Activated CD4-positive, CD25-positive, alpha-beta regulatory T cell treated with anti-CD3 and anti-CD28 coated beads, Interleukin-2, amount 50 U/mL, for 72 hours (primary cell): ENCODE results near the gene PCDHGA1.
"Not testable (repeated sequence)": the region's sequence is repeated elsewhere in the genome, so short reads cannot be mapped to it uniquely, and the experiment has no call there.

Experiments
- DNase-seq: peaks from one replicate; pipeline ENCODE4 v3.0.0; 2021

The PCDHGA1 gene

DNA sequence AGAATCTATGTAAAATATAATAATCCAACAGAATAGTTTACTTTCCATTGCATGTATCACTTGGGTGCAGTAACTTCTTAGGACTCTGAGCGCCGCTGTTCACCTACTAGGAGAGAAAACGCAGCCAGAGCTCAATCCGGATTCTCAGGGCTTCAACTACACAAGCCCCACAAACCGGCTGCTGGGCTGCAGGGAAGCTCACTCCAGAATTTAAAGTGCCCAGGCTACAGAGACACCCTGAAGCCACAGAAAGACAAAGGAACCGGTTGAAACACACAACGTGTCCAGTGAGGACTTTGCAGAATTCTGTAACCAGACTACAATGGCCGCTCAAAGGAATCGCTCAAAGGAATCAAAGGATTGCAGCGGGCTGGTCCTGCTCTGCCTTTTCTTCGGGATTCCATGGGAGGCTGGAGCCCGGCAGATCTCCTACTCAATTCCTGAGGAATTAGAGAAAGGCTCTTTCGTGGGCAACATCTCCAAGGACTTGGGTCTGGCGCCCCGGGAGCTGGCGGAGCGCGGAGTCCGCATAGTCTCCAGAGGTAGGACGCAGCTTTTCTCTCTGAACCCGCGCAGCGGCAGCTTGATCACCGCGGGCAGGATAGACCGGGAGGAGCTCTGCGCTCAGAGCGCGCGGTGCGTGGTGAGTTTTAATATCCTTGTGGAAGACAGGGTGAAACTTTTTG is 82.7 kb downstream of the PCDHGA1 start, which contains the start of gene PCDHGA10:
Gene PCDHGA10 (plus strand): TSS at position 134 of the 686 bp plus-strand sequence. CDS start 189 bp downstream, at position 323.
- no peak for DNase-seq

DNA sequence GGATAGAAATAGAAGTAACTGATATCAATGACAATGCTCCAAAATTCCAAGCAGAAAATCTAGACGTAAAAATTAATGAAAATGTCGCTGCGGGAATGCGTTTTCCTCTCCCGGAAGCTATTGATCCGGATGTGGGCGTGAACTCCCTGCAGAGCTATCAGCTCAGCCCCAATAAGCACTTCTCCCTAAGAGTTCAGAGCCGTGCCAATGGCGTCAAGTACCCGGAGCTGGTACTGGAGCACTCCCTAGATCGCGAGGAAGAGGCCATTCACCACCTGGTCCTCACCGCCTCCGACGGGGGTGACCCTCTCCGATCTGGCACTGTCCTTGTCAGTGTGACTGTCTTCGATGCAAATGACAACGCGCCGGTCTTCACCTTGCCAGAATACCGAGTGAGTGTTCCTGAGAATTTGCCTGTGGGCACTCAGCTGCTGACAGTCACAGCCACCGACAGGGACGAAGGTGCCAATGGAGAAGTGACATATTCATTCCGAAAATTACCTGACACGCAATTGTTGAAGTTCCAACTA is 83.3 kb downstream of the PCDHGA1 start:
- no peak for DNase-seq

DNA sequence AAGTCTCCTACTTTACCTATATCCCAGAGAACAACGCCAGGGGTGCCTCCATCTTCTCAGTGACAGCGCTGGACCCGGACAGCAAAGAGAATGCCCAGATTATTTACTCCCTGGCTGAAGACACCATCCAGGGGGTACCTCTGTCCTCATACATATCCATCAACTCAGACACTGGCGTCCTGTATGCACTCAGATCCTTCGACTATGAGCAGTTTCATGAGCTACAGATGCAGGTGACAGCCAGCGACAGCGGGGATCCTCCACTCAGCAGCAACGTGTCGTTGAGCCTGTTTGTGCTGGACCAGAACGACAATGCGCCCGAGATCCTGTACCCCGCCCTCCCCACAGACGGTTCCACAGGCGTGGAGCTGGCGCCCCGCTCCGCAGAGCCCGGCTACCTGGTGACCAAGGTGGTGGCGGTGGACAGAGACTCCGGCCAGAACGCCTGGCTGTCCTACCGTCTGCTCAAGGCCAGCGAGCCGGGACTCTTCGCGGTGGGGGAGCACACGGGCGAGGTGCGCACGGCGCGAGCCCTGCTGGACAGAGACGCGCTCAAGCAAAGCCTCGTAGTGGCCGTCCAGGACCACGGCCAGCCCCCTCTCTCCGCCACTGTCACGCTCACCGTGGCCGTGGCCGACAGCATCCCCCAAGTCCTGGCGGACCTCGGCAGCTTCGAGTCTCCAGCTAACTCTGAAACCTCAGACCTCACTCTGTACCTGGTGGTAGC is 84.4 kb downstream of the PCDHGA1 start:
- not testable (repeated sequence) for DNase-seq

DNA sequence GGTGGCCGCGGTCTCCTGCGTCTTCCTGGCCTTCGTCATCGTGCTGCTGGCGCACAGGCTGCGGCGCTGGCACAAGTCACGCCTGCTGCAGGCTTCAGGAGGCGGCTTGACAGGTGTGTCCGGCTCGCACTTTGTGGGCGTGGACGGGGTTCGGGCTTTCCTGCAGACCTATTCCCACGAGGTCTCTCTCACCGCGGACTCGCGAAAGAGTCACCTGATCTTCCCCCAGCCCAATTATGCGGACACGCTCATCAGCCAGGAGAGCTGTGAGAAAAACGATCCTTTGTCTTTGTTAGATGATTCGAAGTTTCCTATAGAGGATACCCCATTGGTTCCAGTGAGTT is 84.9 kb downstream of the PCDHGA1 start:
- DNase-seq = not testable (repeated sequence)

DNA sequence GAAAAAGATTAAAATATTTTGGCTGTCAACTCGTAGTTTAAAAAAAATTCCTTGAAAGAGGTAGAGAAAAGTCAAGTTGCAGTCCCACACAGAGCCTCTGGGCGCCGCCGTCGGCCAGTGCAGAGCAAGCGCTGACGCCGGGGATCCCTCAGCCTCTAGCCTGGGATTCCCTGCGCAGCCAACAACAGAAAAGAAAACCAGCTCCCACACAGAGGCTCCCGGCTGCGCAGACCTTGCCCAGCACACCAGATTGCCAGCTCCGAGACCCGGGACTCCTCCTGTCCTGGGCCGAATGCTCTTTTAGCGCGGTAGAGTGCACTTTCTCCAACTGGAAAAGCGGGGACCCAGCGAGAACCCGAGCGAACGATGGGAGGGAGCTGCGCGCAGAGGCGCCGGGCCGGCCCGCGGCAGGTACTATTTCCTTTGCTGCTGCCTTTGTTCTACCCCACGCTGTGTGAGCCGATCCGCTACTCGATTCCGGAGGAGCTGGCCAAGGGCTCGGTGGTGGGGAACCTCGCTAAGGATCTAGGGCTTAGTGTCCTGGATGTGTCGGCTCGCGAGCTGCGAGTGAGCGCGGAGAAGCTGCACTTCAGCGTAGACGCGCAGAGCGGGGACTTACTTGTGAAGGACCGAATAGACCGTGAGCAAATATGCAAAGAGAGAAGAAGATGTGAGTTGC is 87.3 kb downstream of the PCDHGA1 start, which contains the start of gene PCDHGB7:
Gene PCDHGB7 (plus strand): TSS at position 184 of the 679 bp plus-strand sequence. CDS start 183 bp downstream, at position 367.
- not testable (repeated sequence) for DNase-seq

DNA sequence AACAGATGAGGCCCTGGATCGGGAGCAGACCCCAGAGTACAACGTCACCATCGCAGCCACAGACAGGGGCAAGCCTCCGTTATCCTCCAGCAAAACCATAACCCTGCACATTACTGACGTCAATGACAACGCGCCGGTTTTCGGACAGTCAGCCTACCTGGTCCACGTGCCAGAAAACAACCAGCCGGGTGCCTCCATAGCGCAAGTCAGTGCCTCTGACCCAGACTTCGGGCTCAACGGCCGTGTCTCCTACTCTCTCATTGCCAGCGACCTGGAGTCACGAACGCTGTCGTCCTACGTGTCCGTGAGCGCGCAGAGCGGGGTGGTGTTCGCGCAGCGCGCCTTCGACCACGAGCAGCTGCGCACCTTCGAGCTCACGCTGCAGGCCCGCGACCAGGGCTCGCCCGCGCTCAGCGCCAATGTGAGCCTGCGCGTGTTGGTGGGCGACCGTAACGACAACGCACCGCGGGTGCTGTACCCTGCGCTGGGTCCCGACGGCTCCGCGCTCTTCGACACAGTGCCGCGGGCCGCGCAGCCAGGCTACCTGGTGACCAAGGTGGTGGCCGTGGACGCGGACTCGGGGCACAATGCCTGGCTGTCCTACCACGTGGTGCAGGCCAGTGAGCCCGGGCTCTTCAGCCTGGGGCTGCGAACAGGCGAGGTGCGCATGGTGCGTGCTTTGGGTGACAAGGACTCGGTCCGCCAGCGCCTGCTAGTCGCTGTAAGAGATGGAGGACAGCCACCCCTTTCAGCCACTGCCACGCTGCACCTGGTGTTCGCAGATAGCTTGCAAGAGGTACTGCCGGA is 89.0 kb downstream of the PCDHGA1 start:
- DNase-seq = no peak

DNA sequence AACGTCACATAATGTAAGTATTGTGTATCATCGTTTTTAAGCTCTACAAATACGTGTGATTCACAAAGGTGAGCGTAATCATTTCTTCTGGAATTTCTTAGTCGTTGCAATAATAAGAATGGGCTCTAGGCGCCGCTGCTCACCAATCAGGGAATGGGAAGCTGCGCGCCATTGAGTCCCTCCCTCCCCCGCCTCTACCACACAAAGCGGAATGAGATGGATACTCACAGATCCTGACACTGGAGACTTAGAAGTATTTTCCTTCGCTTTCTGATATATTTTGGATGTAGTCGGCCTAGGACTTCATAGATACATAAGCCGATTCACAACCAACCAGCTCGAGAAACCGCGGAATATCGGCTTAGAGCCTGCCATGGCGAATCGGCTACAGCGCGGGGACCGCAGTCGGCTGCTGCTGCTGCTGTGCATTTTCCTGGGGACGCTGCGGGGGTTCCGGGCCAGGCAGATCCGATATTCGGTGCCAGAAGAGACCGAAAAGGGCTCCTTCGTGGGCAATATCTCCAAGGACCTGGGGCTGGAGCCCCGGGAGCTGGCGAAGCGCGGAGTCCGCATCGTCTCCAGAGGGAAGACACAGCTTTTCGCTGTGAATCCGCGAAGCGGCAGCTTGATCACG is 90.7 kb downstream of the PCDHGA1 start, which contains the start of gene PCDHGA11:
Gene PCDHGA11 (plus strand): TSS at position 197 of the 634 bp plus-strand sequence. CDS start 177 bp downstream, at position 374.
- no peak for DNase-seq

DNA sequence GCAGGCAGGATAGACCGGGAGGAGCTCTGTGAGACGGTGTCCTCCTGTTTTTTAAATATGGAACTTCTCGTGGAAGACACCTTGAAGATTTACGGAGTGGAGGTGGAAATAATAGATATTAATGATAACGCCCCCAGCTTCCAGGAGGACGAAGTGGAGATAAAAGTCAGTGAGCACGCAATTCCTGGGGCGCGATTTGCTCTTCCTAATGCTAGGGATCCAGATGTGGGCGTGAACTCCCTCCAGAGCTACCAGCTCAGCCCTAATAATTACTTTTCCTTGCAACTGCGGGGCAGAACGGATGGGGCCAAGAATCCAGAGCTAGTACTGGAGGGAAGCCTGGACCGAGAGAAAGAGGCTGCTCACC is 91.2 kb downstream of the PCDHGA1 start:
- no peak for DNase-seq

DNA sequence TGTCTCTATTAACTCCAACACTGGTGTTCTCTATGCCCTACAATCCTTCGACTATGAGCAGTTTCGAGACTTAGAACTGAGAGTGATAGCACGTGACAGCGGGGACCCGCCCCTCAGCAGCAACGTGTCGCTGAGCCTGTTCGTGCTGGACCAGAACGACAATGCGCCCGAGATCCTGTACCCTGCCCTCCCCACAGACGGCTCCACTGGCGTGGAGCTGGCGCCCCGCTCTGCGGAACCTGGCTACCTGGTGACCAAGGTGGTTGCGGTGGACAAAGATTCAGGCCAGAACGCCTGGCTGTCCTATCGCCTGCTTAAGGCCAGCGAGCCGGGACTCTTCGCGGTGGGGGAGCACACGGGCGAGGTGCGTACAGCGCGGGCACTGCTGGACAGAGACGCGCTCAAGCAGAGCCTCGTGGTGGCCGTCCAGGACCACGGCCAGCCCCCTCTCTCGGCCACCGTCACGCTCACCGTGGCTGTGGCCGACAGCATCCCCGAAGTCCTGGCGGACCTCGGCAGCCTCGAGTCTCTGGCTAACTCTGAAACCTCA is 92.5 kb downstream of the PCDHGA1 start:
- DNase-seq = no peak

DNA sequence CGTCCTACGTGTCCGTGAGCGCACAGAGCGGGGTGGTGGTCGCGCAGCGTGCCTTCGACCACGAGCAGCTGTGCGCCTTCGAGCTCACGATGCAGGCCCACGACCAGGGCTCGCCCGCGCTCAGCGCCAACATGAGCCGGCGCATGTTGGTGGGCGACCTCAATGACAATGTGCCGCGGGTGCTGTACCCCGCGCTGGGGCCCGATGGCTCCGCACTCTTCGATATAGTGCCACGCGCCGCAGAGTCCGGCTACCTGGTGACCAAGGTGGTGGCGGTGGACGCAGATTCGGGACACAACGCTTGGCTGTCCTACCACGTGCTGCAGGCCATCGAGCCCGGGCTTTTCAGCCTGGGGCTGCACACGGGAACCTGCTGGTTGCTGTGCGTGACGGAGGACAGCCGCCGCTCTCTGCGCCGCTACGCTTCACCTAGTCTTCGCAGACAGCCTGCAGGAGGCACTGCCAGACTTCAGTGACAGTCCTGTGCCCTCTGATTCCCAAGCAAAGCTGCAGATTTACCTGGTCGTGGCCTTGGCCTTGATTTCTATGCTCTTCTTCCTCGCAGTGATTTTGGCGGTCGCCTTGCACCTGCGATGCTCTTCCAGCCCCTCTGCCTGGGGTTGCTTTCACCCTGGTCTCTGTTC is 97.6 kb downstream of the PCDHGA1 start:
- DNase-seq = no peak

DNA sequence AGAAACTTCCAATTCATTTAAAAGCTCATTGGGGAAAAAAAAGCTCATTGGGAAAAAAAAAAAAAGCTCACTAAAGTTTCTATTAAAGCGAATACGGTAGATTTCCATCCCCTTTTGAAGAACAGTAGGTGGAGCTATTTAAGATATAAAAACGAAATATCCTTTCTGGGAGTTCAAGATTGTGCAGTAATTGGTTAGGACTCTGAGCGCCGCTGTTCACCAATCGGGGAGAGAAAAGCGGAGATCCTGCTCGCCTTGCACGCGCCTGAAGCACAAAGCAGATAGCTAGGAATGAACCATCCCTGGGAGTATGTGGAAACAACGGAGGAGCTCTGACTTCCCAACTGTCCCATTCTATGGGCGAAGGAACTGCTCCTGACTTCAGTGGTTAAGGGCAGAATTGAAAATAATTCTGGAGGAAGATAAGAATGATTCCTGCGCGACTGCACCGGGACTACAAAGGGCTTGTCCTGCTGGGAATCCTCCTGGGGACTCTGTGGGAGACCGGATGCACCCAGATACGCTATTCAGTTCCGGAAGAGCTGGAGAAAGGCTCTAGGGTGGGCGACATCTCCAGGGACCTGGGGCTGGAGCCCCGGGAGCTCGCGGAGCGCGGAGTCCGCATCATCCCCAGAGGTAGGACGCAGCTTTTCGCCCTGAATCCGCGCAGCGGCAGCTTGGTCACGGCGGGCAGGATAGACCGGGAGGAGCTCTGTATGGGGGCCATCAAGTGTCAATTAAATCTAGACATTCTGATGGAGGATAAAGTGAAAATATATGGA is 100.2 kb downstream of the PCDHGA1 start, which contains the start of gene PCDHGA12:
Gene PCDHGA12 (plus strand): TSS at position 176 of the 782 bp plus-strand sequence. CDS start 253 bp downstream, at position 429.
- DNase-seq = no peak

DNA sequence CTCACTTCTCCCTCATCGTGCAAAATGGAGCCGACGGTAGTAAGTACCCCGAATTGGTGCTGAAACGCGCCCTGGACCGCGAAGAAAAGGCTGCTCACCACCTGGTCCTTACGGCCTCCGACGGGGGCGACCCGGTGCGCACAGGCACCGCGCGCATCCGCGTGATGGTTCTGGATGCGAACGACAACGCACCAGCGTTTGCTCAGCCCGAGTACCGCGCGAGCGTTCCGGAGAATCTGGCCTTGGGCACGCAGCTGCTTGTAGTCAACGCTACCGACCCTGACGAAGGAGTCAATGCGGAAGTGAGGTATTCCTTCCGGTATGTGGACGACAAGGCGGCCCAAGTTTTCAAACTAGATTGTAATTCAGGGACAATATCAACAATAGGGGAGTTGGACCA is 101.0 kb downstream of the PCDHGA1 start:
- DNase-seq = no peak

DNA sequence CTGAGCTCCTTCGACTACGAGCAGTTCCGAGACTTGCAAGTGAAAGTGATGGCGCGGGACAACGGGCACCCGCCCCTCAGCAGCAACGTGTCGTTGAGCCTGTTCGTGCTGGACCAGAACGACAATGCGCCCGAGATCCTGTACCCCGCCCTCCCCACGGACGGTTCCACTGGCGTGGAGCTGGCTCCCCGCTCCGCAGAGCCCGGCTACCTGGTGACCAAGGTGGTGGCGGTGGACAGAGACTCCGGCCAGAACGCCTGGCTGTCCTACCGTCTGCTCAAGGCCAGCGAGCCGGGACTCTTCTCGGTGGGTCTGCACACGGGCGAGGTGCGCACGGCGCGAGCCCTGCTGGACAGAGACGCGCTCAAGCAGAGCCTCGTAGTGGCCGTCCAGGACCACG is 102.0 kb downstream of the PCDHGA1 start:
- not testable (repeated sequence) for DNase-seq

DNA sequence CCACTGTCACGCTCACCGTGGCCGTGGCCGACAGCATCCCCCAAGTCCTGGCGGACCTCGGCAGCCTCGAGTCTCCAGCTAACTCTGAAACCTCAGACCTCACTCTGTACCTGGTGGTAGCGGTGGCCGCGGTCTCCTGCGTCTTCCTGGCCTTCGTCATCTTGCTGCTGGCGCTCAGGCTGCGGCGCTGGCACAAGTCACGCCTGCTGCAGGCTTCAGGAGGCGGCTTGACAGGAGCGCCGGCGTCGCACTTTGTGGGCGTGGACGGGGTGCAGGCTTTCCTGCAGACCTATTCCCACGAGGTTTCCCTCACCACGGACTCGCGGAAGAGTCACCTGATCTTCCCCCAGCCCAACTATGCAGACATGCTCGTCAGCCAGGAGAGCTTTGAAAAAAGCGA is 102.4 kb downstream of the PCDHGA1 start:
- not testable (repeated sequence) for DNase-seq

DNA sequence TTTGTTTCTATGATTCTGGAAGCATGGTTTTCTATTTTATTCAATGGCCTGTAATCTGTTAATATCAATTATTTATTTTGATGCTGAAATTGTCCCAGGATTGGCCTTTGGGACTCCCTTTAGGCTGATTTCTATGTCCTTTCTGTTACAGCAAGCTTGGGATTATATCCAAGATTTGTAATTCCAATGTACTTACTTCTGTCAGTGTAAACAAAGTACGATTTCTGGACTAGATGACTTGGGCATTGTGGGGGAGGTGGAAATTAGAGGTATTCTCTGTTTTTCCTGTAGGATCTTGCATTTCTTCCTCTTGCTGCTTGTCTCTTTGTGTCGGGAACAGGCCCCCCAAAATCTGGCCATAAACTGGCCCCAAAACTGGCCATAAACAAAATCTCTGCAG is 103.7 kb downstream of the PCDHGA1 start:
- DNase-seq = no peak

DNA sequence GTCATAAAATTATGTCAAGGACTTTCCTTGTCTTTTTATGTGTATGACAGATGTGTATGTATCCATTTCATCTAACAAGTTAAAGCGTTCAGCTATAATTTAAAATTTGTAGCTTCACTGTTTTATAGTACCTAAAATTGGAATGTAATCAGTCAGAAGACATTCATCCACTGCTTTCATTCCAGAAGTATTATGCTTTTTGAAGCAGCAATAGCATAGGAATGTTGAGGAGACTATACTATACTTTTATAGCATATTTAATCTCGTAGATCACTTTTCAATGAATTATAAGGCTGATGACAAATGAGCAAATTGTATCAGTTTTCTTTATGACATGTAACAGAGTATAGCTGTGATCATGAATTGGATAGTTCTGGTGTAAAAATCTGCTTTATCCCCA is 106.9 kb downstream of the PCDHGA1 start:
- no peak for DNase-seq

DNA sequence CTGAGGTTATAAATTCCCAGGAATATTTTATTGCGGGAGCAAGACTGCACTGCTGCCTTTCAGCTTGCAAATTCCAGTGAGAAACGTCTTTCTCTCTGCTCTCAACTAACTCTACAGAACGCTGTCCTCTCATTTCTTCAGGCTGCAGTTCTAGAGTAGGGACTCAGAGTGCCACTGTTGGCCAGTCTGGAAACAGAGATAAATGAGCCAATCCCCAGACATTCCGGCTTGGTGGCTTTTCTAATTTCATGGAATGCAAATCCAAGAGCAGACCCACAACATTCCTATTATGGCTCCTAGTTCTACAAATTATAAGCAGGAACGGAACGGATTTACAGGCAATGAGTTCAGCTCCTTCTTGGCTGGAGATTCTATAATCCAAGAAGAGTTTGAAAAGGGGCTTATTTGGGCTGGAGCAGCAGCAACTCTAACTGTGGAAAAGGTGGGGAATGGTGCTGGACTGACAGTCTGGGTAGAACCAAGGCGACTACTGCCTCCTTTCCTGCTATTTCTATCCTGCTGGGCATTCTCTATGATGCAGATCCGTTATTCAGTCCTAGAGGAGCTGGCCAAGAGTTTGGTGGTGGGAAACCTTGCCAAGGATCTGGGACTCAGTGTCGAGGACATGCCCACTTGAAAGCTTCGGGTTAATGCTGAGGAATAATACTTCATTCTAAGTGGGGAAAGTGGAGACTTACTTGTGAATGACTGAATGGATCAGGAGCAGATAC is 109.3 kb downstream of the PCDHGA1 start:
- DNase-seq = no peak

DNA sequence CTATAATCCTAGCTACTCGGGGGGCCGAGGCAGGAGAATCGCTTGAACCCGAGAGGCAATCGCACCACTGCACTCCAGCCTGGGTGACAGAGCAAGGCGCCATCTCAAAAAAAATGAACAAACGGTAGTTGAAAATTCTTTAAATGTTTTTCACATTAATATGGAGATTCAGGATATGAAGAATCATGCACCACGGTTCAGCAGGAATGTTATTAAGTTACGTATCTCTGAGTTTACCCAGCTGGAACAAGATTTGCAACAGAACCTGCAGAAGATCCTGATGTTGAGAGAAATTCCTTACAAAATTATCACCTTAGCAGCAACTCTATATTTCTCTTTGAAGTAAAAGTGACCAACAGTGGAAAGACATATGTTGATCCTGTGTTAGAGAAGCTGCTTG is 110.0 kb downstream of the PCDHGA1 start:
- no peak for DNase-seq

DNA sequence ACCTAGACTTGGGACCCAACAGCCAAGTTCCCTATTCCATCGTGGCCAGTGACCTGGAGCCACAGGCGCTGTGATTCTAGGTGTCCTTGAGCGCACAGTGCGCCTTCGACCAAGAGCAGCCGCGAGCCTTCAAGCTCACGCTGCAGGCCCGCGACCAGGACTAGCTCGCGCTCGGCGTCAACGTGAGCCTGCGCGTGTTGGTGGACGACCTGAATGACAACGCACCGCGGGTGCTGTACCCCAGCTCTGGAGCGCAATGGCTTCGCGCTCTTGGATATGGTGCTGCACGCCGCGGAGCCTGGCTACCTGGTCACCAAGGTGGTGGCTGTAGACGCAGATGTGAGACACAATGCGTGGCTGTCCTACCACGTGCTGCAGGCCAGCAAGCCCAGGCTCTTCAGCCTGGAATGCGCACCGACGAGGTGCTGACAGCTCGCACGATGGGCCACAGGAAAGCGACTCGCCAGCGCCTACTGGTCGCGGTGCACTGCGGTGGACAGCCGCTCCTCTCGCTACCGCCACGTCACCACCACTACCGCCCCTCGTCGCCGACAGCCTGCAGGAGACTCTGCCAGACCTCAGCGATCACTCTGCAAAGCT is 111.4 kb downstream of the PCDHGA1 start:
- no peak for DNase-seq
